ENCODE data around the gene TMEM129.

TMEM129 gene

GRCh38 chr4:1732911-1733310 is 11.8 kb upstream of the TMEM129 start:
- Histone ChIP-seq H3K4me1 (ENCODE audit: control insufficient read depth, insufficient read depth, low read length, poor library complexity, severe bottlenecking) (peaks cover 4% of the 10 kb centered on the region), H3K36me3 (ENCODE audit: control insufficient read depth, insufficient read depth, low read length) (peaks cover 82% of the 10 kb centered on the region), H3K4me3 (ENCODE audit: insufficient read depth, low read depth, low read length, poor library complexity, severe bottlenecking) (no peak overlapping the region), H3K27ac (ENCODE audit: insufficient read depth, low read length, poor library complexity, severe bottlenecking) (no peak overlapping the region), H3K9me3 (ENCODE audit: control insufficient read depth, low read length) (peaks cover 1% of the 10 kb centered on the region), H3K27me3 (replicated peaks; ENCODE audit: control insufficient read depth, insufficient read depth, low read length, poor library complexity, severe bottlenecking) (no peaks in the 10 kb centered on the region)
- no peak for DNase-seq

GRCh38 chr4:1731180-1731579 is 10.1 kb upstream of the TMEM129 start:
- peaks cover 74% of the 10 kb centered on the region for H3K36me3 ChIP-seq (ENCODE audit: control insufficient read depth, insufficient read depth, low read length)
- DNase-seq, result no peak
- H3K4me3 ChIP-seq (ENCODE audit: insufficient read depth, low read depth, low read length, poor library complexity, severe bottlenecking), result no peak overlapping the region
- no peak overlapping the region for H3K27ac ChIP-seq (ENCODE audit: insufficient read depth, low read length, poor library complexity, severe bottlenecking)
- no peaks in the 10 kb centered on the region for H3K27me3 ChIP-seq (replicated peaks; ENCODE audit: control insufficient read depth, insufficient read depth, low read length, poor library complexity, severe bottlenecking)
- H3K4me1 ChIP-seq (ENCODE audit: control insufficient read depth, insufficient read depth, low read length, poor library complexity, severe bottlenecking), result peaks cover 12% of the 10 kb centered on the region
- H3K9me3 ChIP-seq (ENCODE audit: control insufficient read depth, low read length), result no peaks in the 10 kb centered on the region

- DNase-seq, result no peak
- H3K4me3 ChIP-seq (ENCODE audit: insufficient read depth, low read depth, low read length, poor library complexity, severe bottlenecking), result no peak overlapping the region
- H3K36me3 ChIP-seq (ENCODE audit: control insufficient read depth, insufficient read depth, low read length), result peaks cover 71% of the 10 kb centered on the region
- H3K27ac ChIP-seq (ENCODE audit: insufficient read depth, low read length, poor library complexity, severe bottlenecking), result no peak overlapping the region
- peaks cover 17% of the 10 kb centered on the region for H3K4me1 ChIP-seq (ENCODE audit: control insufficient read depth, insufficient read depth, low read length, poor library complexity, severe bottlenecking)
- H3K9me3 ChIP-seq (ENCODE audit: control insufficient read depth, low read length), result no peaks in the 10 kb centered on the region
- H3K27me3 ChIP-seq (replicated peaks; ENCODE audit: control insufficient read depth, insufficient read depth, low read length, poor library complexity, severe bottlenecking), result no peaks in the 10 kb centered on the region
Observed at GRCh38 chr4:1730532-1731135, 9.5 kb upstream of the TMEM129 start.

- H3K4me3 ChIP-seq (ENCODE audit: insufficient read depth, low read depth, low read length, poor library complexity, severe bottlenecking), result no peak overlapping the region
- H3K27ac ChIP-seq (ENCODE audit: insufficient read depth, low read length, poor library complexity, severe bottlenecking), result no peak overlapping the region
- H3K9me3 ChIP-seq (ENCODE audit: control insufficient read depth, low read length), result no peaks in the 10 kb centered on the region
- DNase-seq, result no peak
- H3K4me1 ChIP-seq (ENCODE audit: control insufficient read depth, insufficient read depth, low read length, poor library complexity, severe bottlenecking), result peaks cover 29% of the 10 kb centered on the region
- H3K36me3 ChIP-seq (ENCODE audit: control insufficient read depth, insufficient read depth, low read length), result peaks cover 53% of the 10 kb centered on the region
- no peaks in the 10 kb centered on the region for H3K27me3 ChIP-seq (replicated peaks; ENCODE audit: control insufficient read depth, insufficient read depth, low read length, poor library complexity, severe bottlenecking)
Observed at GRCh38 chr4:1728061-1728980, 7.2 kb upstream of the TMEM129 start.

GRCh38 chr4:1727117-1728031 is 6.3 kb upstream of the TMEM129 start:
- H3K9me3 ChIP-seq (ENCODE audit: control insufficient read depth, low read length), result no peaks in the 10 kb centered on the region

GRCh38 chr4:1726146-1726934 is 5.2 kb upstream of the TMEM129 start:
- H3K4me3 ChIP-seq (ENCODE audit: insufficient read depth, low read depth, low read length, poor library complexity, severe bottlenecking), result no peak overlapping the region
- H3K27me3 ChIP-seq (replicated peaks; ENCODE audit: control insufficient read depth, insufficient read depth, low read length, poor library complexity, severe bottlenecking), result no peaks in the 10 kb centered on the region
- H3K4me1 ChIP-seq (ENCODE audit: control insufficient read depth, insufficient read depth, low read length, poor library complexity, severe bottlenecking), result peaks cover 45% of the 10 kb centered on the region
- peaks cover 35% of the 10 kb centered on the region for H3K36me3 ChIP-seq (ENCODE audit: control insufficient read depth, insufficient read depth, low read length)
- no peaks in the 10 kb centered on the region for H3K9me3 ChIP-seq (ENCODE audit: control insufficient read depth, low read length)
- peak; percentile 76 to 87 (median 81) for DNase-seq
- H3K27ac ChIP-seq (ENCODE audit: insufficient read depth, low read length, poor library complexity, severe bottlenecking), result no peak overlapping the region

More at GRCh38 chr4:1727117-1728031, 6.3 kb upstream of the TMEM129 start:
- Histone ChIP-seq H3K4me3 (ENCODE audit: insufficient read depth, low read depth, low read length, poor library complexity, severe bottlenecking) (no peak overlapping the region), H3K27me3 (replicated peaks; ENCODE audit: control insufficient read depth, insufficient read depth, low read length, poor library complexity, severe bottlenecking) (no peaks in the 10 kb centered on the region), H3K36me3 (ENCODE audit: control insufficient read depth, insufficient read depth, low read length) (peaks cover 44% of the 10 kb centered on the region), H3K27ac (ENCODE audit: insufficient read depth, low read length, poor library complexity, severe bottlenecking) (no peak overlapping the region), H3K4me1 (ENCODE audit: control insufficient read depth, insufficient read depth, low read length, poor library complexity, severe bottlenecking) (peaks cover 38% of the 10 kb centered on the region)
- no peak for DNase-seq

GRCh38 chr4:1725521-1725920 is 4.4 kb upstream of the TMEM129 start:
- no peak for DNase-seq
- Histone ChIP-seq H3K4me1 (ENCODE audit: control insufficient read depth, insufficient read depth, low read length, poor library complexity, severe bottlenecking) (peaks cover 45% of the 10 kb centered on the region), H3K9me3 (ENCODE audit: control insufficient read depth, low read length) (no peaks in the 10 kb centered on the region), H3K4me3 (ENCODE audit: insufficient read depth, low read depth, low read length, poor library complexity, severe bottlenecking) (no peak overlapping the region), H3K27ac (ENCODE audit: insufficient read depth, low read length, poor library complexity, severe bottlenecking) (no peak overlapping the region), H3K27me3 (replicated peaks; ENCODE audit: control insufficient read depth, insufficient read depth, low read length, poor library complexity, severe bottlenecking) (no peaks in the 10 kb centered on the region), H3K36me3 (ENCODE audit: control insufficient read depth, insufficient read depth, low read length) (peaks cover 27% of the 10 kb centered on the region)

- Histone ChIP-seq H3K4me1 (ENCODE audit: control insufficient read depth, insufficient read depth, low read length, poor library complexity, severe bottlenecking) (peaks cover 51% of the 10 kb centered on the region), H3K27ac (ENCODE audit: insufficient read depth, low read length, poor library complexity, severe bottlenecking) (peak overlapping the region; percentile 76), H3K9me3 (ENCODE audit: control insufficient read depth, low read length) (no peaks in the 10 kb centered on the region), H3K4me3 (ENCODE audit: insufficient read depth, low read depth, low read length, poor library complexity, severe bottlenecking) (peak overlapping the region; percentile 56), H3K27me3 (replicated peaks; ENCODE audit: control insufficient read depth, insufficient read depth, low read length, poor library complexity, severe bottlenecking) (no peaks in the 10 kb centered on the region), H3K36me3 (ENCODE audit: control insufficient read depth, insufficient read depth, low read length) (peaks cover 17% of the 10 kb centered on the region)
- peak in 1 of 3 donors; percentile 48 for DNase-seq
Observed at GRCh38 chr4:1723131-1723801, 2.1 kb upstream of the TMEM129 start.

Measured in effector memory CD4-positive, alpha-beta T cell (primary cell).